Activated CD8-positive, alpha-beta memory T cell treated with anti-CD3 and anti-CD28 coated beads, Interleukin-2, amount 50 U/mL, for 24 hours (primary cell): ENCODE results near the gene IQCK.
"Not testable (repeated sequence)": the region's sequence is repeated elsewhere in the genome, so short reads cannot be mapped to it uniquely, and the experiment has no call there.

Experiments used
- DNase-seq: peaks from one replicate; pipeline ENCODE4 v3.0.0-alpha.2; 2020; ENCODE audit errors: extremely low read depth

Gene IQCK, protein sequence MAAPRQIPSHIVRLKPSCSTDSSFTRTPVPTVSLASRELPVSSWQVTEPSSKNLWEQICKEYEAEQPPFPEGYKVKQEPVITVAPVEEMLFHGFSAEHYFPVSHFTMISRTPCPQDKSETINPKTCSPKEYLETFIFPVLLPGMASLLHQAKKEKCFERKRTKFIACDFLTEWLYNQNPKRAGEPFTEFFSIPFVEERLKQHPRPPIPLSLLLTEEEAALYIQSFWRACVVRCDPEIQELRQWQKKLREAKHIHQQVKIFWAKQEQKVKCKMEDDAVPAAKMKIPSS

DNA sequence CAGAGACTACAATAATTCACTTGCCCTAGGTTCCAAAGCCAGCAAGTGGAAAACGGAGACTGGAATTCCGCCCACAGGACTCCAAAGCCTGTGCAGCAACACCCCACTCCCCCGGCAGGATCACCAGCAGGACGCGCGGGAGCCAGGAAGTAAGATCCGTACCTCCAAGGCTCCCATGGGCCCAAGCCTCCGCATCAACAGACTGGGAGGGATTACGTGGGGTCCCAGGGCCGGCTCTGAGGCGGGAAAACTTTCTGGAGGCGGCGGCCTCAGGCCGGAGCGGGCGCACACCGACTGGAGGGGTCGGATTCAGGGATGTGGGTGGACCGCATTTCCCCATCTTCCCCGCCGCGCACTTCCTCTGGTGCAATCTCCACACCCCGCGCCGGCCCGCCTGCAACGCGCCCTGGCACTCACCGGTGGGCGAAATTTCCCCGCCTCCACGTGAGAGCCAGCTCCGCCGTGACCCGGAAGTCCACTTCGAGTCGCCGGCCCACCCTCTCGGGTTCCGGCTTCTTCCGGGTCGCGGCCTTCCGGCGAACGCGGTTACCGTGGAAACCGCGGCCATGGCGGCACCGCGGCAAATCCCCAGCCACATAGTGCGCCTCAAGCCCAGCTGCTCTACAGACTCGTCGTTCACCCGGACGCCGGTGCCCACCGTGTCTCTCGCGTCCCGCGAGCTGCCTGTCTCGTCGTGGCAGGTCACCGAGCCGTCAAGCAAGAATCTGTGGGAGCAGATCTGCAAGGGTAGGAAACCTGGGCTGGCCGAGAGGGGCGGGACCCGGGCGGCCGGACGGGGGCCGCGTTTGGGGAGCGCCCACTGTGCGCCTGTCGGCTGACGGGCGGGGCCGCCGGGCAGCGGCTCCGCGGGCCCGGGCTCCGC lies at the start of gene IQCK, which contains the start of gene KNOP1:
IQCK (plus strand) TSS at position 531 of the 883 bp plus-strand sequence; CDS start at position 567, 36 bp downstream.
KNOP1 (minus strand) TSS at position 487 of the 883 bp plus-strand sequence. CDS start 3,192 bp downstream, outside the sequence.
- DNase-seq = peak; percentile 78

GRCh38 chr16:19672378-19672777 lies 45.7 kb upstream of the IQCK start:
- DNase-seq = no peak

- no peak for DNase-seq
Measured at GRCh38 chr16:19674485-19674884, 43.6 kb upstream of the IQCK start.

GRCh38 chr16:19677402-19677801 lies 40.7 kb upstream of the IQCK start:
- no peak for DNase-seq

DNA sequence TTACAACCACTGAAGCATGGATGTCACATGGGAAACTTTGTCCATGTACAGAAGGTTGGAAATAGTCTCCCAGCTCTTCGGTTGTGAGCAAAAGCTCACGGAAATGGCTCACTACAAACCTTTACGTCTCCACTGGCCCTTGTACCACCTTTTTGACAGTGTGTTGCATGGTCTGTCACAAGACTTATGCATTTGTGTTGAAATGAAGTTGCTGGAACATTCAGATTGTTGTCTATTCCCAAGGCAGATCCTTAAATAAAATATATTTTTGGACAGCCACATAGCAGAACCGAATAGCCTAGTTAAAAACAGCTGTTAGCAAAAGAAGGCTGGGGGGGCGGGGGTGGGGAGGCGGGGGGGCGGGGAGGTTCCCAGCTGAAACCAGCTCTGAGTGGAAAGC lies 39.3 kb upstream of the IQCK start:
- DNase-seq = no peak

GRCh38 chr16:19679281-19679680 lies 38.8 kb upstream of the IQCK start:
- not testable (repeated sequence) for DNase-seq

DNA sequence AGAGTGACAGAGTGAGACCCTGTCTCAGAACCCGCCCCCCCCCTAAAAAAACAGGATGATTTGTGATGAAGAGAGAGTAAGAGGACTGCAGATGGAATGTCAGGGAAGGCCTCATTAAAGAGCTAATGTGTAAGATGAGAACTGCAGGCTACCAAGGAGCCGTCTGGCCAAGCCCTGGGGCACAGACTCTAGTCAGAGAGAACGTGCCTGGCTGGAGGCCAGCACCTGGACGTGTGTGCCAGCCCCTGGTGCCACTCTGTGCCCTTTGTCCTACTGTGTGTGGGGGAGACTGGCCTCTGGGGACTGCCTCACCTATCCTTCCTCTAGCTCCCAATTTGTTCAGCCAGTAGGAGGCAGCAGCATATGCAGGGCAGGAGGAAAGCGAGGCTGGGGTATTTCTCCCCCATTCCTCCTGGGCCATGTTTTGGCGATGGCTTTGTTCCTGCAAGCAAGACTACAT lies 37.2 kb upstream of the IQCK start:
- no peak for DNase-seq

DNA sequence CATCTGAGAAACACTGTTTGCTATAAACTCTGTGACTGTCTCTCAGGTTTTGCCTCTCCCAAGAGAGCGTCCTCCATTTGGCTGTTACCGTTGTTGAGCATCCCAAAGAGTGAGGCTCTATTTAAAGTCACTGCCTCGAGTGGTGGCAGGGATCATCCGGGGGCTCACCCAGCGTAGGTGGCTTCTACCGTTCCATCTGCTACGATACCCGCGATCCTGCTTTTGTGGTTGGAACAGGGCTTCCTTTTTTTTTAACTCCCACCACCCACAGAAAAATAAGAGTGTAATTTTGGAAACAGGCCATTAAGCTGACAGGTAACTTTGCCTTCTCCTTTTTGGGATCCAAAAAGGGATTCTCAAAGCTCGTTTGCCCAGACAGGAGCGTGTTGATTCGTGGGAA lies 36.4 kb upstream of the IQCK start:
- DNase-seq = no peak

- no peak for DNase-seq
Measured at GRCh38 chr16:19683453-19684236, 34.4 kb upstream of the IQCK start.

DNA sequence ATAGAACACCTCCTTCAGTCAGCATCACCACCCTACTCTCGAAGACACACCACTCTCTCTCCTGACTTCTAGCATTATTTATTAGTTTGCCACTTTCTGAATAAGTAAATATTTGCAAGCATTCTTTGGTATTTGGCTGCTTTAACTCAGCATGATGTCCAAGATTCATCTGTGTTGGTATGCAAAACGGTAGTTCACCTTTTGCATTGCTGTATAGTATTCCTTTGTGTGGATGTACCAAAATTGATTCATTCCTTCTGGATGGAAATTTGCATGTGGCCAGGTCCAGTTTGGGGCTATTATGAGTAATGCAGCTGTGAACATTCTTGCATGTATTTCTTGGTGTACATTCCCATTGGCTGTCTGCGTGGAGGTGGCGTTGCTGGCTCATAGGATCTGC lies 32.9 kb upstream of the IQCK start:
- no peak for DNase-seq

GRCh38 chr16:19687279-19687678 lies 30.8 kb upstream of the IQCK start:
- no peak for DNase-seq

GRCh38 chr16:19688396-19689024 lies 29.6 kb upstream of the IQCK start:
- no peak for DNase-seq

GRCh38 chr16:19689342-19689741 lies 28.7 kb upstream of the IQCK start:
- no peak for DNase-seq

- no peak for DNase-seq
Measured at GRCh38 chr16:19690196-19690595, 27.9 kb upstream of the IQCK start.

DNA sequence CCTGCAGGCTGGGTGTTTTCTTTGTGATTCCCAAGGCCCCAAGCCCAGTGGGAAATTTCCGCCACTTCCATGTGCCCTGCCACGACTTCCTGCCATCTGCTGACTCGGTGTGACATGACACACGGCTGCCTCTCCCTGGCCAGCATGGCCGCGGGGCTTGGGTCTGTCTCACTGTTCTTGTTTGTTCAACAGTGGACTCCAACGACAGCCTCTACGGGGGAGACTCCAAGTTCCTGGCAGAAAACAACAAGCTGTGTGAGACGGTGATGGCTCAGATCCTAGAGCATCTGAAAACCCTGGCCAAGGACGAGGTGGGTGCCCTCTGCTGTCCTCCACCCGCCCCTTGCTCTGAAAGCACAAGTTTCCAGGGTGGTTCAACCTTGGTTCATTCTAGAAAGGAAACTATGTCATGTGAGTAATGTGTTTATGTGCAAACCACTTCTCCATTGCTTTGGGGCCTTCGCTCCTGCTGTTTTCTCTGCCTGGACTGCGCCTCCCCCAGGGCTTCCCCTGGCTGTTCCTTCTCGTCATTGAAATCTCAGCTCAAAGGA lies 26.8 kb upstream of the IQCK start:
- DNase-seq = no peak

DNA sequence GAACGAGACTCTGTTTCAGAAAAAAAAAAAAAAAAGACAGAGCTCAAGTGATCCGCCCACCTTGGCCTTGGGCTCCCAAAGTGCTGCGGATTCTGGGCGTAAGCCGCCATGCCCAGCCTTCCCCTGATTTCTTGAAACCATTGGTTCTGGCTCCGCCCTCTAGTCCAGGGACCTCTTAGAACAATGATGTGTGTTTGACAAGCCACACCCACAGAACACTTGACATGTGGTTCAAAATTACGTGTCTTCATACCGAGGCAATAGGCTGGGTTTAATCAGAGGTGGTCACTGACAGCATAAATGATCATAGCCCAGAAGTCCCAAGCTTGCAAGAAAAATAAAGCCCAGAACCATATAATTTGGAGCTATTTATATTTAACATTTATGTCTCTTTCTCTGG lies 23.1 kb upstream of the IQCK start:
- DNase-seq = no peak

DNA sequence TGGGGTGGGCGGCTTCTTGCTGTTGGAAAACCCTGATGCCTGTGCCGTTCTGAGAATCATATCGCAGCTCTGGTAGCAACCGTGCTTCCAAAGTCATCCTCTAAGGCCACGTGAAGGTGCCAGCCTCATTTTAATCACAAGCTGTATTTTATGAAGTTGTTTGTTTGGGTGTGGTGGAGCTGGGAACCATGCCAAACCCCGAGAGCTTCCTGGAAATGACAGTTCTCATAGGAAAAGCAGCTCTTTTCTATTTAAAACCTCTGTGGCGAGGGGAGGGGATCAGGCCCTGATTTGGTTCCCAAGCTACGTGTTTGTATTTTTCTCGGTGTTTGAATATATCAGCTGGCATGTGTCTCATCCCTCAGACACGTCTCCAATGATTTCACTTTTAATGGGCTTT lies 21.7 kb upstream of the IQCK start:
- no peak for DNase-seq

DNA sequence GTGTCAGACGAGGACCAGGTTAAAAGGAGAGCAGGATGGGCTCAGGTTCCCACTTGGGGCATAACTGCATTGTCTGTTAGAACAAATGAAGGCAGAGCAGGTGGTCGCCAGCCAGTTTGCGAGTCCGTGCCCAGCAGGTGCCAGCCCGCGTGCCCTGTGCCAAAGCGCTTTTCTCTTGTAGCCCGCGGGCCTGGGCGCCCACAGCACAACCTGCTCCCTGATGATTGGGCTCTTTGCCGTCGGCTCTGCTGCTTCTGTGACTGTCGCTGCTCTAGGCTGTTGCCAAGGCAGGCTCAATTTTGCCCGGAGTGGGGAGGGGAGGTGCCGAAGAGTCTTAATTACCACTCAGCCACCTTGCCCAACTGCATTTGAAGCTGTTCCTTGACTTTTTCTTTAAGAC lies 21.1 kb upstream of the IQCK start:
- DNase-seq = no peak

DNA sequence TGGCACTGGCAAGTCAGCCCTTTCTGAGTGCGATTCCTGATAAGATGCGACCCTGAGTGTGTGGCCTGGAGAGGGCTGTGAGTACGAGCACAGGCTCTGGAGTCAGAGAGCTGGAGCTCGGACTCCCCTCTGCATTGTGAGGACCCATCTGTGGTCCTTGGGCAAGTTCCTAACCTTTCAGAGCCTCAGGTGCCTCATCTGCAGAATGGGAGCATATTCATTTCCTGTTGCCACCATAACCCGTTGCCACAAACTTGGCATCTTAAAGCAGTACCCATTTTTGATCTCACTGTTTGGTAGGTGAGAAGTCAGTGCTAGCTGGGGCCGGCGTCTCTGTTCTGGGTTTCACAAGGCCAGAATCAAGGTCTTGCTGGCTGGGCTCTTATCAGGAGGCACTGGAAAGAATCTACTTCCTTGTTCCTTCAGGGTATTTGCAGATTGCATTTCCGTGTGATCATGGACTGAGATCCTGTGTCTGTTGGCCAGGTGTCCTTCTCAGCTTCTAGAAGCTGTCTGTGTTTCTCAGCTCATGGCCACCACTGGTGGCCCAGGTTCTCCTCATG lies 20.2 kb upstream of the IQCK start:
- DNase-seq = no peak

DNA sequence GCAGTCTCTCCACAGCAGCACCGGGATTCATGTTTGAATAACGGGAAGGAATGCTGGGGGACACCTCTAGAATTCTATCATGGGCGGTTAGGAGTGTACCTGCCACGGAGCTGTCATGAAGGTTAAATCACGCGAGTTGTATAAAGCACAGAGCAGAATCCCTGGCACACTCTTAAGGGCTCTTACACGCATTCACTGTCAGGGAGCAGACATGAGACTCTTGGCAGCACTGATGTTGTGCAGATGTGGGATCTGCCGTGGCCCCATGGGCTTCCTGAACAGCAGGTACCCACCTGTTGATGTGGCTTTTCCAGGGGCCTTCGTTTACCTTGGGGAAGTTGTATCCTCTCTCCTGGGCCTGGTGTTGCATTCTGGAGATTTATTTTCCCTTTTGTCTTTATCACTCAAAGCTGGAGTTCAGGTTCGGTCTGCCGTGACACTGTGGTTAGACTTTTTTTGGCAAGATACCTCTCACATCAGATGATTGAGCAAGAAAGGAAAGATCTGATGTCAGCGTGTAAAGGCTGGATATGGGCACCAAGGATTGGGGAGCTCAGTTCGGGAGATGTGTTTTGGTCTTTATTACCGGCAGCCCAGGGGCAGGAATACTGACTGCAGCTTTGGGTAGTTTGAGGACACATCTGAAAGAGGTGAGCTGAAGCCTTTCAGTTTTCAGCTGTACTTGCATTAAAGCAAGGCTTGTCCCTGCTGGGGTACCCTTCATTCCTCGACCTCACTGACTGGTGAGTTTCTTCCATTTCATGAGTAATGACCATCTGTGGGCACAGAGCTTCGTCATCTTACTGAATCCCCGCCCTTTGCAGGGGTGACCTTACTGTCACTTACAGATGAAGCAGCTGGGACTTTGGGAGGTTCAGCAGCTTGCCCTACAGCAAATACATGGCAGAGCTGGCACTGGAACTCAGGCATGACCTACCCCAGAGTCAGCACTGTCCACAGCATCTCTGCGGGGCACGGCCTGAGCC lies 19.3 kb upstream of the IQCK start:
- DNase-seq = no peak
